Measurements from ENCODE around the gene CDHR3. TPM values are rescaled to one million over a fixed set of nuclear protein-coding genes. Genes with fewer than 3 reads are reported as not detected.
A peak's percentile ranks its signal among the peaks of the same experiment; 100 is the strongest.

CDHR3 gene
- total and polyA plus RNA-seq, 4 donors = 10.5 to 80.3 (median 36.0) TPM

- ATAC-seq (ENCODE audit: insufficient read depth, low FRiP score) = peak; percentile 88
- H3K27me3 ChIP-seq (ENCODE audit: control insufficient read depth in 3 of 3, insufficient read depth in 3 of 3, low read length in 2 of 3) = no peaks in the 10 kb centered on the region
- 47 to 58% methylated on average over 9 of the region's 9 CpGs for WGBS, 2 donors
- TF ChIP-seq CTCF (IDR thresholded peaks at IDR 0.05; ENCODE audit: control extremely low read depth, extremely low read depth) = peak; percentile 95
- DNase-seq = peak; percentile 74 to 79 (median 75)
- H3K9ac ChIP-seq (ENCODE audit: insufficient read depth in 1 of 2, low read length in 2 of 2) = no peak overlapping the region
- H3K4me1 ChIP-seq (ENCODE audit: control insufficient read depth in 5 of 5, insufficient read depth in 5 of 5, low read length in 5 of 5) = peaks cover 0 to 9% (median 0%) of the 10 kb centered on the region in 5 donors
- H3K36me3 ChIP-seq (ENCODE audit: control insufficient read depth in 4 of 4, insufficient read depth in 4 of 4, low read length in 4 of 4) = no peaks in the 10 kb centered on the region
- H3K9me3 ChIP-seq (ENCODE audit: control insufficient read depth in 4 of 4, insufficient read depth in 3 of 4, low read length in 3 of 4) = no peaks in the 10 kb centered on the region
- H3K27ac ChIP-seq (ENCODE audit: low read depth in 1 of 2, low read length in 1 of 2) = no peak overlapping the region
- H3K4me3 ChIP-seq = no peak overlapping the region
These were observed 93.6 kb downstream of the CDHR3 start for GRCh38 chr7:106056513-106057203.

GRCh38 chr7:106057204-106057961 lies 94.3 kb downstream of the CDHR3 start:
- H3K9ac ChIP-seq (ENCODE audit: insufficient read depth in 1 of 2, low read length in 2 of 2) = no peak overlapping the region
- 69 to 71% methylated on average over 10 of the region's 10 CpGs for WGBS, 2 donors

DNA sequence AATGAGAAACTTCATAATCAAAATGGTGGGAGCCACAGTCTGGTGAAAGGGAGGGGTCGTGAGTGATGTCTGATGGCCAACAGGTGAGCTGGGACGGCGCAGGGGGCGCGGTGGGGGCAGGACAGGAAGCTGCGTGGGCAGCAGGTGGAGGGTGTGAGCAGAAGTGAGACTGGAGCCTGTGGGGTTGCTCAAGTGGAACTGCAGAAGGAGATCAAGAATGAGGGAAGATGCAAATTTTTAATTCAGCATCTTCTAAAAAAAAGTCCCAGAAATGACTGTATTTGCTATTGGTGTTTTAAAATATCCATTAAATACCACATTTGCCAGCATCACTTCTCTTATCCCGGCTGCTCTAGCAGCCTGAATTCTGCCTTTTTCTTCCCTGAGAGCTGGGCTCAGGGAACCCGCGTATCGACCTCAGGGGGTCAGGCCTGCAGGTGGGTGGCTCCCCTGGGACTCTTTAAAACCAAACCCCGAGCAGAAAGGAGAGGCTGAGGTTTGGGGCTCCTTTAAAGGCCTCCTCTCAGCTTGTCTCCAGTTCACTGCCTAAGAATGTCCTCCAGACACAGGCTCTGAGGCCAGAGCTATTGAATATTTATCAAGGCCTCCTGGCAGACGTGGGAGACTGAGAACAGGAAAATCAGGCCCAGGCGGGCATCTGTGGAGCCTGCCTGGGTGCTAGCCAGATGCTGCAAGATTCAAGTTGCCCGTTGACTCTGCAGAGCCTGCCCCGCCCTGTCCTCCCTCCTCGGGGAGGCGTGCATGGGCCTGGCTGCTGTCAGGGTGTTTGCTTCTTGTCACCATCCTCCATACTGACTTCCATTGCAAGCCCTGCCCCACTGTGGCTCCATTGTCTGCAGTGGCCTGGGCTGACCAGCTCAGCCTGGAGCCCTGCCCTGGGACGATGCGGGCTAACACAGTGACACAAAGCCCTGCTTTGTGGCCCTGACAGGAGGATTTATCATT lies 95.2 kb downstream of the CDHR3 start:
- no peak overlapping the region for H3K4me3 ChIP-seq
- H3K9me3 ChIP-seq (ENCODE audit: control insufficient read depth in 4 of 4, insufficient read depth in 3 of 4, low read length in 3 of 4) = no peaks in the 10 kb centered on the region
- no peak overlapping the region for H3K27ac ChIP-seq (ENCODE audit: low read depth in 1 of 2, low read length in 1 of 2)
- no peaks in the 10 kb centered on the region for H3K27me3 ChIP-seq (ENCODE audit: control insufficient read depth in 3 of 3, insufficient read depth in 3 of 3, low read length in 2 of 3)
- peak; percentile 56 to 77 (median 73) for DNase-seq
- TF ChIP-seq CTCF (IDR thresholded peaks at IDR 0.05; ENCODE audit: control extremely low read depth, extremely low read depth) = no peak
- H3K36me3 ChIP-seq (ENCODE audit: control insufficient read depth in 4 of 4, insufficient read depth in 4 of 4, low read length in 4 of 4) = no peaks in the 10 kb centered on the region
- peaks cover 0 to 9% (median 0%) of the 10 kb centered on the region in 5 donors for H3K4me1 ChIP-seq (ENCODE audit: control insufficient read depth in 5 of 5, insufficient read depth in 5 of 5, low read length in 5 of 5)
- no peak overlapping the region for H3K9ac ChIP-seq (ENCODE audit: insufficient read depth in 1 of 2, low read length in 2 of 2)
- 66% methylated on average over 19 of the region's 19 CpGs for WGBS, 2 donors
- ATAC-seq (ENCODE audit: insufficient read depth, low FRiP score) = no peak

More at GRCh38 chr7:106057204-106057961, 94.3 kb downstream of the CDHR3 start:
- Histone ChIP-seq H3K36me3 (ENCODE audit: control insufficient read depth in 4 of 4, insufficient read depth in 4 of 4, low read length in 4 of 4) (no peaks in the 10 kb centered on the region), H3K4me1 (ENCODE audit: control insufficient read depth in 5 of 5, insufficient read depth in 5 of 5, low read length in 5 of 5) (peaks cover 0 to 9% (median 0%) of the 10 kb centered on the region in 5 donors), H3K9me3 (ENCODE audit: control insufficient read depth in 4 of 4, insufficient read depth in 3 of 4, low read length in 3 of 4) (no peaks in the 10 kb centered on the region), H3K27me3 (ENCODE audit: control insufficient read depth in 3 of 3, insufficient read depth in 3 of 3, low read length in 2 of 3) (no peaks in the 10 kb centered on the region), H3K27ac (ENCODE audit: low read depth in 1 of 2, low read length in 1 of 2) (no peak overlapping the region), H3K4me3 (no peak overlapping the region)
- DNase-seq (no peak), ATAC-seq (ENCODE audit: insufficient read depth, low FRiP score) (no peak)
- TF ChIP-seq CTCF (IDR thresholded peaks at IDR 0.05; ENCODE audit: control extremely low read depth, extremely low read depth) = no peak
